Measurements from ENCODE around the gene MYBL2.

The MYBL2 gene

GRCh38 chr20:43721429-43722152 is 54.7 kb downstream of the MYBL2 start:
- in situ Hi-C loops (cut with MboI; ENCODE audit: low sequenced_read_pairs), result no loop called here

- in situ Hi-C loops (cut with MboI; ENCODE audit: low sequenced_read_pairs), result no loop called here
These were observed 55.2 kb downstream of the MYBL2 start for GRCh38 chr20:43722153-43722505.

GRCh38 chr20:43723186-43723585 is 56.3 kb downstream of the MYBL2 start:
- in situ Hi-C loops (cut with MboI; ENCODE audit: low sequenced_read_pairs), result no loop called here

GRCh38 chr20:43723735-43724134 is 56.8 kb downstream of the MYBL2 start:
- in situ Hi-C loops (cut with MboI; ENCODE audit: low sequenced_read_pairs), result no loop called here

GRCh38 chr20:43724383-43724782 is 57.5 kb downstream of the MYBL2 start:
- in situ Hi-C loops (cut with MboI; ENCODE audit: low sequenced_read_pairs), result no loop called here

GRCh38 chr20:43725666-43726065 is 58.8 kb downstream of the MYBL2 start:
- in situ Hi-C loops (cut with MboI; ENCODE audit: low sequenced_read_pairs), result no loop called here

- in situ Hi-C loops (cut with MboI; ENCODE audit: low sequenced_read_pairs), result no loop called here
These were observed 59.4 kb downstream of the MYBL2 start for GRCh38 chr20:43726333-43726732.

- in situ Hi-C loops (cut with MboI; ENCODE audit: low sequenced_read_pairs), result no loop called here
These were observed 60.0 kb downstream of the MYBL2 start, which contains the start of gene GTSF1L for GRCh38 chr20:43726811-43727338. TSS of gene GTSF1L (minus strand) at chr20:43727002. CDS start at chr20:43726694, 308 bp downstream.

GRCh38 chr20:43727980-43728590 is 61.2 kb downstream of the MYBL2 start:
- in situ Hi-C loops (cut with MboI; ENCODE audit: low sequenced_read_pairs), result no loop called here

GRCh38 chr20:43728686-43729255 is 61.9 kb downstream of the MYBL2 start:
- in situ Hi-C loops (cut with MboI; ENCODE audit: low sequenced_read_pairs), result no loop called here

GRCh38 chr20:43731469-43731868 is 64.6 kb downstream of the MYBL2 start:
- in situ Hi-C loops (cut with MboI; ENCODE audit: low sequenced_read_pairs), result no loop called here

- in situ Hi-C loops (cut with MboI; ENCODE audit: low sequenced_read_pairs), result no loop called here
These were observed 65.0 kb downstream of the MYBL2 start for GRCh38 chr20:43731927-43732326.

- in situ Hi-C loops (cut with MboI; ENCODE audit: low sequenced_read_pairs), result no loop called here
These were observed 69.8 kb downstream of the MYBL2 start for GRCh38 chr20:43736588-43737158.

GRCh38 chr20:43737925-43738324 is 71.0 kb downstream of the MYBL2 start:
- in situ Hi-C loops (cut with MboI; ENCODE audit: low sequenced_read_pairs), result no loop called here

GRCh38 chr20:43739148-43739749 is 72.3 kb downstream of the MYBL2 start:
- in situ Hi-C loops (cut with MboI; ENCODE audit: low sequenced_read_pairs), result no loop called here

GRCh38 chr20:43740642-43741041 is 73.7 kb downstream of the MYBL2 start:
- in situ Hi-C loops (cut with MboI; ENCODE audit: low sequenced_read_pairs), result no loop called here

- in situ Hi-C loops (cut with MboI; ENCODE audit: low sequenced_read_pairs), result no loop called here
These were observed 77.3 kb downstream of the MYBL2 start for GRCh38 chr20:43744151-43744611.

GRCh38 chr20:43744966-43745730 is 78.2 kb downstream of the MYBL2 start:
- in situ Hi-C loops (cut with MboI; ENCODE audit: low sequenced_read_pairs), result no loop called here

GRCh38 chr20:43746344-43747137 is 79.6 kb downstream of the MYBL2 start:
- in situ Hi-C loops (cut with MboI; ENCODE audit: low sequenced_read_pairs), result no loop called here

- in situ Hi-C loops (cut with MboI; ENCODE audit: low sequenced_read_pairs), result no loop called here
These were observed 81.4 kb downstream of the MYBL2 start for GRCh38 chr20:43748274-43748673.

Measured in HL-60/S4 treated with retinoic acid at 250 ng/mL for 4 days and 3 days (cell line).